Measurements from ENCODE around the gene CNTN4. TPM values are rescaled to one million over a fixed set of nuclear protein-coding genes. Genes with fewer than 3 reads are reported as not detected.

The CNTN4 gene
- total and polyA plus RNA-seq, 2 donors (not counting 3 experiments of a cell fraction or from before 2014, with no cell fraction given) = not detected

DNA sequence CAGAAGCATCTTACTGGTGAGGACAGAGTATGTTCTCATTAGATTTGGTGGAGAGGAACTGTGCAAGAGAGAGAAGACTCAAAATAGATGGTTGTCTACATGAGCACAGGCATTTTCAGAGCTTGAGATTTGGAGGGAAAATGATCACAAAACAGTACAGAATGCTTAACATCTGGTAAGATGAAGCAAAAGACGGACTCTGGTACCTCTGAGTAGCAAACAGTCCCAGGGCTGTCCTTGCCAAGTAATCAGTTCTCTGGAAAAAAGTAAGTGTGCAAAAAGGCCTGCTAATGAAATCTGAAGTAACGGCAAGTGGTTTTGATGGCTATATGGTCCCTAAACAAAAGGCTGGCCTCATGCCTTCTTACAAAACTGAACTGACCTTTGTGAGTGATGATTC, 414.2 kb downstream of the CNTN4 start:
- Histone ChIP-seq H3K9me1 (replicated peaks; ENCODE audit: control insufficient read depth, extremely low read depth, insufficient read depth, low read length) (no peaks in the 10 kb centered on the region), H3K9me3 (replicated peaks; ENCODE audit: control insufficient read depth, insufficient read depth, low read length) (peaks cover 2% of the 10 kb centered on the region), H3K4me1 (ENCODE audit: control insufficient read depth, extremely low read depth, insufficient read depth, low read length) (no peaks in the 10 kb centered on the region), H3K27me3 (ENCODE audit: control insufficient read depth in 2 of 2, insufficient read depth in 2 of 2, low read length in 2 of 2) (no peaks in the 10 kb centered on the region), H3K27ac (ENCODE audit: insufficient read depth, low read depth, low read length) (no peak overlapping the region), H3K79me2 (ENCODE audit: control insufficient read depth, insufficient read depth, low read length) (no peaks in the 10 kb centered on the region), H3K4me2 (ENCODE audit: insufficient read depth, low read length) (no peak overlapping the region), H3K4me3 (replicated peaks in 1 of 3; ENCODE audit: insufficient read depth in 1 of 3, low read depth in 1 of 3, low read length in 3 of 3) (no peak overlapping the region), H3K9ac (replicated peaks; ENCODE audit: extremely low read depth, insufficient read depth, low read length) (no peak overlapping the region), H4K20me1 (replicated peaks; ENCODE audit: control insufficient read depth, extremely low read depth, insufficient read depth, low read length) (no peaks in the 10 kb centered on the region), H3K36me3 (ENCODE audit: control insufficient read depth in 2 of 2, extremely low read depth in 1 of 2, insufficient read depth in 2 of 2, low read length in 2 of 2) (no peaks in the 10 kb centered on the region), H2AFZ (ENCODE audit: low read depth, low read length) (no peak overlapping the region)
- FAIRE-seq (no peak), DNase-seq (ENCODE audit: low read depth, low spot score) (no peak)
- CTCF ChIA-PET = no interaction called here
- POLR2A ChIA-PET = no interaction called here
- TF ChIP-seq POLR2A (IDR thresholded peaks at IDR 0.05; ENCODE audit: low read depth, low read length) = no peak
- TF ChIP-seq POLR2AphosphoS5 (IDR thresholded peaks at IDR 0.05; ENCODE audit: insufficient read depth, low read depth, low read length) = no peak
- no peak for TF ChIP-seq MYC (IDR thresholded peaks at IDR 0.05; ENCODE audit: low read depth, low read length)
- TF ChIP-seq EZH2 (IDR thresholded peaks at IDR 0.05; ENCODE audit: borderline replicate concordance, low read depth, low read length, severe bottlenecking) = no peak
- no peak for TF ChIP-seq JUN (IDR thresholded peaks at IDR 0.05; ENCODE audit: borderline replicate concordance, insufficient read depth, insufficient read length, low read depth)
- TF ChIP-seq, protein P1, sequence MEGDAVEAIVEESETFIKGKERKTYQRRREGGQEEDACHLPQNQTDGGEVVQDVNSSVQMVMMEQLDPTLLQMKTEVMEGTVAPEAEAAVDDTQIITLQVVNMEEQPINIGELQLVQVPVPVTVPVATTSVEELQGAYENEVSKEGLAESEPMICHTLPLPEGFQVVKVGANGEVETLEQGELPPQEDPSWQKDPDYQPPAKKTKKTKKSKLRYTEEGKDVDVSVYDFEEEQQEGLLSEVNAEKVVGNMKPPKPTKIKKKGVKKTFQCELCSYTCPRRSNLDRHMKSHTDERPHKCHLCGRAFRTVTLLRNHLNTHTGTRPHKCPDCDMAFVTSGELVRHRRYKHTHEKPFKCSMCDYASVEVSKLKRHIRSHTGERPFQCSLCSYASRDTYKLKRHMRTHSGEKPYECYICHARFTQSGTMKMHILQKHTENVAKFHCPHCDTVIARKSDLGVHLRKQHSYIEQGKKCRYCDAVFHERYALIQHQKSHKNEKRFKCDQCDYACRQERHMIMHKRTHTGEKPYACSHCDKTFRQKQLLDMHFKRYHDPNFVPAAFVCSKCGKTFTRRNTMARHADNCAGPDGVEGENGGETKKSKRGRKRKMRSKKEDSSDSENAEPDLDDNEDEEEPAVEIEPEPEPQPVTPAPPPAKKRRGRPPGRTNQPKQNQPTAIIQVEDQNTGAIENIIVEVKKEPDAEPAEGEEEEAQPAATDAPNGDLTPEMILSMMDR (IDR thresholded peaks at IDR 0.05; ENCODE audit: extremely low read depth in 1 of 2, insufficient read depth in 1 of 2, low read depth in 1 of 2, low read length in 2 of 2) = no peak
- intact Hi-C loops (cut with micrococcal nuclease) = no loop called here
- no TSS peak for BruUV-seq (replicated peaks)
- dilution Hi-C loops (cut with MboI; ENCODE audit: extremely low pct_ligation_motif_present, low sequenced_read_pairs) = no loop called here

DNA sequence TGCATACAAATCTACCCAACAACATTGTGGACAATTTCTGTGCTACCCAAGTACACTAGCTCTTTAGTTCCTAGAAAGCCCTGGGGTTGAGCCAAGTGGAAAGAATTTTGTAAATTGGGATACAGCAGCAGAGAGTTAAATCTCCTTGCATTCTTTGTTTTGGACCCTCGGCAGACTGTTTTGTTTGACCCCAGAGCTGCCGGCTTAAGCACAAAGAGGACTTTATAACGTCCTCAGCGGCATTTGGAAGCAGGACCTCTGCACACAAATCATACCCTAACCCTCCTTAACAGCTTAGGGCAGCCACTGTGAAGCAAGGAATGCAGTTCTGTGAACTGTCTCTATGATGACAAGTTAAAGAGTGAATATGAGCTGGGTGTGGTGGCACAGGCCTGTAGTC, 415.3 kb downstream of the CNTN4 start:
- no peak for DNase-seq (ENCODE audit: low read depth, low spot score)
- TF ChIP-seq EZH2 (IDR thresholded peaks at IDR 0.05; ENCODE audit: borderline replicate concordance, low read depth, low read length, severe bottlenecking) = no peak
- TF ChIP-seq, protein P2, sequence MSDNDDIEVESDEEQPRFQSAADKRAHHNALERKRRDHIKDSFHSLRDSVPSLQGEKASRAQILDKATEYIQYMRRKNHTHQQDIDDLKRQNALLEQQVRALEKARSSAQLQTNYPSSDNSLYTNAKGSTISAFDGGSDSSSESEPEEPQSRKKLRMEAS (IDR thresholded peaks at IDR 0.05; ENCODE audit: insufficient read depth, insufficient read length) = no peak
- no peak for TF ChIP-seq POLR2A (IDR thresholded peaks at IDR 0.05; ENCODE audit: low read depth, low read length)
- no peak for TF ChIP-seq POLR2AphosphoS5 (IDR thresholded peaks at IDR 0.05; ENCODE audit: insufficient read depth, low read depth, low read length)
- TF ChIP-seq, protein P1 (IDR thresholded peaks at IDR 0.05; ENCODE audit: extremely low read depth in 1 of 2, insufficient read depth in 1 of 2, low read depth in 1 of 2, low read length in 2 of 2) = no peak
- no peak for TF ChIP-seq GATA2 (IDR thresholded peaks at IDR 0.05; ENCODE audit: insufficient read depth, insufficient read length, low read depth, low read length)
- TF ChIP-seq JUN (IDR thresholded peaks at IDR 0.05; ENCODE audit: borderline replicate concordance, insufficient read depth, insufficient read length, low read depth) = no peak
- no peak for TF ChIP-seq MYC (IDR thresholded peaks at IDR 0.05; ENCODE audit: low read depth, low read length)
- TF ChIP-seq FOS (IDR thresholded peaks at IDR 0.05; ENCODE audit: borderline replicate concordance, insufficient read depth, low read length) = no peak
- Histone ChIP-seq H3K9me1 (replicated peaks; ENCODE audit: control insufficient read depth, extremely low read depth, insufficient read depth, low read length) (no peaks in the 10 kb centered on the region), H3K4me2 (ENCODE audit: insufficient read depth, low read length) (no peak overlapping the region), H3K79me2 (ENCODE audit: control insufficient read depth, insufficient read depth, low read length) (no peaks in the 10 kb centered on the region), H3K9ac (replicated peaks; ENCODE audit: extremely low read depth, insufficient read depth, low read length) (no peak overlapping the region), H3K27ac (ENCODE audit: insufficient read depth, low read depth, low read length) (no peak overlapping the region), H3K36me3 (ENCODE audit: control insufficient read depth in 2 of 2, extremely low read depth in 1 of 2, insufficient read depth in 2 of 2, low read length in 2 of 2) (no peaks in the 10 kb centered on the region), H3K9me3 (replicated peaks; ENCODE audit: control insufficient read depth, insufficient read depth, low read length) (peaks cover 2% of the 10 kb centered on the region), H3K27me3 (ENCODE audit: control insufficient read depth in 2 of 2, insufficient read depth in 2 of 2, low read length in 2 of 2) (no peaks in the 10 kb centered on the region), H2AFZ (ENCODE audit: low read depth, low read length) (no peak overlapping the region), H3K4me1 (ENCODE audit: control insufficient read depth, extremely low read depth, insufficient read depth, low read length) (no peaks in the 10 kb centered on the region), H3K4me3 (replicated peaks in 1 of 3; ENCODE audit: insufficient read depth in 1 of 3, low read depth in 1 of 3, low read length in 3 of 3) (no peak overlapping the region), H4K20me1 (replicated peaks; ENCODE audit: control insufficient read depth, extremely low read depth, insufficient read depth, low read length) (no peaks in the 10 kb centered on the region)
- ChIA-PET POLR2A (no interaction called here), CTCF (no interaction called here)
- BruUV-seq (replicated peaks) = no TSS peak
- no peak for FAIRE-seq
- intact Hi-C loops (cut with micrococcal nuclease) (no loop called here), dilution Hi-C loops (cut with MboI; ENCODE audit: extremely low pct_ligation_motif_present, low sequenced_read_pairs) (no loop called here)

All from endothelial cell of umbilical vein (primary cell).